Astrocyte of the spinal cord (primary cell): ENCODE data around the gene PRRT4.

Experiments
- DNase-seq: peaks from one replicate; pipeline ENCODE4 v3.0.0; 2011; ENCODE audit warnings: low read depth, low spot score
- H3K4me3 ChIP-seq: 2 replicates; pipeline ENCODE4 v1.5.1; 2011; ENCODE audit warnings: low read depth, mild to moderate bottlenecking, low read length, moderate library complexity
- CTCF ChIP-seq: IDR thresholded peaks from 2 replicates; pipeline ENCODE4 v1.5.1; 2012; ENCODE audit warnings: low read depth, mild to moderate bottlenecking, low read length, inconsistent platforms
- in situ Hi-C: cut with HindIII; loops from 2 replicates; pipeline ENCODE4 v1.10.0; 2017; ENCODE audit warnings: low sequenced_read_pairs

The PRRT4 gene

DNA sequence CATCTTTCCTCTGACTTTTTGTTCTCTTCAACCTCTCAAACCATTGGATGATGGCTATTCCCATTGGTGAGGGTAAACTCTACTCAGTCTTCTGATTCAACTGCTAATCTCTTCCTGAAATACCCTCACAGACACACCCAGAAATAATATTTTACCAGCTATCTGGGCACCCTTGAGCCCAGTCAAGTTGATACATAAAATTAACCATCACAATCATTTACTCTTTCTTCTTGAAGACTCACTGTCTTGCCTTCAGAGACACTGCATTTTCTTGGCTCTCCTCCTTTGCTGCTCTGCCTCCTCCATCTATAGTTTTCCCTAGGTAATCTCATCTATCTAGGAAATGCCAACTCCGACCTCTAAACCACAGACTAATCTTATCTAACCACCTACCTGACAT, 12.6 kb upstream of the PRRT4 start:
- in situ Hi-C loops, result no loop called here
- H3K4me3 ChIP-seq, result no peak overlapping the region
- TF ChIP-seq CTCF, result no peak
- no peak for DNase-seq

- in situ Hi-C loops, result no loop called here
- no peak overlapping the region for H3K4me3 ChIP-seq
- no peak for TF ChIP-seq CTCF
- DNase-seq, result no peak
Observed at GRCh38 chr7:128373606-128374005, 12.1 kb upstream of the PRRT4 start.

GRCh38 chr7:128370491-128370890, 9.0 kb upstream of the PRRT4 start:
- no peak for DNase-seq
- no peak for TF ChIP-seq CTCF
- no peak overlapping the region for H3K4me3 ChIP-seq
- in situ Hi-C loops, result no loop called here

DNA sequence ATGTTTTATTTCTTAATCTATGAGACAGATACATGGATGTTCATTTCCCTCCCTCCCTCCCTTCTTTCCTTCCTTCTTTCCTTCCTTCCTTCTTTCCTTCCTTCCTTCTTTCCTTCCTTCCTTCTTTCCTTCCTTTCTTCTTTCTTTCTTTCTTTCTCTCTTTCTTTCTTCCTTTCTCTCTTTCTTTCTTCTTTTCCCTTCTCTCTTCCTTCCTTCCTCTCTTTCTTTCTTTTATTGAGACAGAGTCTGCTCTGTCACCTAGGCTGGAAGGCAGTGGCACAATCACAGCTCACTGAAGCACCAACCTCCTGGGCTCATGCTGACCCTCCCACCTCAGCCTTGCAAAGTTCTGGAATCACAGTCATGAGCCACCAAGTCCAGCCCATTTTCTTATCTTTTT, 5.5 kb upstream of the PRRT4 start:
- no peak overlapping the region for H3K4me3 ChIP-seq
- in situ Hi-C loops, result no loop called here
- DNase-seq, result no peak
- no peak for TF ChIP-seq CTCF

- in situ Hi-C loops, result no loop called here
- H3K4me3 ChIP-seq, result no peak overlapping the region
- DNase-seq, result no peak
- no peak for TF ChIP-seq CTCF
Observed at GRCh38 chr7:128366300-128366699, 4.8 kb upstream of the PRRT4 start.

DNA sequence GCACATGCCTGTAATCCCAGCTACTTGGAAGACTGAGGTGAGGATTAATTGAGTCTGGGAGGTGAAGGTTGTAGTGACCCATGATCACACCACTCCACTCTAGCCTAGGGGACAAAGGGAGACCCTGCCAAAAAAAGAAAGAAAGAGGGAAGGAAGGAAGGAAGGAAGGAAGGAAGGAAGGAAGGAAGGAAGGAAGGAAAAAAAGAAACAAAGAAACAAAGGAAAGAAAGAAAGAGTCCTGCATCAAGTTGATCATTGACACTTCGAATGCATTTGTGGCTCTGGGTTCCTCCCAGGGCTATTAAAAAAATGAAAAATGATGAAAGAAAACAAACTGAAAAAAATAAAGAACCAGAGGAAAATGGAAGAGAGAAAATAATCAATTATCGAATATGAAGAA, 3.9 kb upstream of the PRRT4 start:
- no peak for TF ChIP-seq CTCF
- no peak overlapping the region for H3K4me3 ChIP-seq
- in situ Hi-C loops, result no loop called here
- DNase-seq, result no peak
